H1 (cell line): ENCODE results near the gene FKTN.

Experiments
- BCL11A ChIP-seq, 2 experiments: IDR thresholded peaks; one replicate each; pipeline ENCODE4 v1.6.1; 2011; ENCODE audit warnings: low read depth in 2 of 2, low read length in 2 of 2, mild to moderate bottlenecking in 2 of 2
- EZH2 ChIP-seq: fragments of 200-600 bp; sonication (generic); IDR thresholded peaks from 2 replicates; pipeline ENCODE4 v1.7.1; 2012; ENCODE audit warnings: low read depth, mild to moderate bottlenecking, moderate library complexity, low read length, inconsistent platforms; ENCODE audit not compliant: severe bottlenecking
- GABPA ChIP-seq: IDR thresholded peaks from 2 replicates; pipeline ENCODE4 v1.6.1; 2011; ENCODE audit warnings: mild to moderate bottlenecking, low read length, moderate library complexity, borderline replicate concordance; ENCODE audit not compliant: insufficient read depth
- HDAC2 ChIP-seq, 2 experiments: fragments of 300-600 bp in 1 of 2; sonication (generic) in 1 of 2; IDR thresholded peaks; 2 replicates each; pipeline ENCODE4 v1.6.1; 2011 to 2012; ENCODE audit warnings: low read depth in 2 of 2, low read length in 2 of 2, mild to moderate bottlenecking in 2 of 2, moderate library complexity in 2 of 2, borderline replicate concordance in 1 of 2, inconsistent platforms in 1 of 2
- NRF1 ChIP-seq: IDR thresholded peaks from 2 replicates; pipeline ENCODE4 v1.6.1; 2011; ENCODE audit warnings: mild to moderate bottlenecking, low read depth, low read length, improper control_type of control experiment
- POLR2A ChIP-seq, 2 experiments: IDR thresholded peaks; 1 replicate in 1 of 2; 2 replicates in 1 of 2; pipeline ENCODE4 v1.6.1; 2011; ENCODE audit warnings: low read depth in 2 of 2, low read length in 2 of 2, mild to moderate bottlenecking in 2 of 2; ENCODE audit errors: control extremely low read depth in 1 of 2
- RAD21 ChIP-seq, 2 experiments: IDR thresholded peaks in 1 of 2; conservative IDR thresholded peaks in 1 of 2; 2 replicates each; pipeline ENCODE4 v1.6.1; 2011; ENCODE audit warnings: low read depth in 2 of 2, low read length in 2 of 2, improper control_type of control experiment in 1 of 2, inconsistent platforms in 1 of 2, mild to moderate bottlenecking in 1 of 2, moderate library complexity in 1 of 2
- RXRA ChIP-seq: IDR thresholded peaks from 2 replicates; pipeline ENCODE4 v1.6.1; 2011; ENCODE audit warnings: low read depth, mild to moderate bottlenecking, low read length, moderate library complexity; ENCODE audit not compliant: insufficient read depth
- TAF1 ChIP-seq: IDR thresholded peaks from 2 replicates; pipeline ENCODE4 v1.6.1; 2011; ENCODE audit warnings: mild to moderate bottlenecking, low read depth, low read length
- TEAD4 ChIP-seq: IDR thresholded peaks from 2 replicates; pipeline ENCODE4 v1.6.1; 2012; ENCODE audit warnings: low read depth, low read length, inconsistent platforms, mixed read lengths
- USF2 ChIP-seq: IDR thresholded peaks from 2 replicates; pipeline ENCODE4 v1.6.1; 2011; ENCODE audit warnings: low read length, improper control_type of control experiment
- TF ChIP-seq, protein P1 (sequence below), 3 experiments: IDR thresholded peaks; 1 replicate in 2 of 3; 2 replicates in 1 of 3; pipeline versions ENCODE4 v1.5.1 to v1.6.1; 2011; ENCODE audit warnings: low read length in 3 of 3, mild to moderate bottlenecking in 3 of 3, inconsistent platforms in 2 of 3, low read depth in 1 of 3, moderate library complexity in 1 of 3; ENCODE audit not compliant: insufficient read depth in 1 of 3; ENCODE audit errors: control extremely low read depth in 1 of 3
- TF ChIP-seq, protein P2 (sequence below): IDR thresholded peaks from 2 replicates; pipeline ENCODE4 v1.6.1; 2012; ENCODE audit warnings: inconsistent platforms
- TF ChIP-seq, protein P3 (sequence below): IDR thresholded peaks from 2 replicates; pipeline ENCODE4 v1.6.1; 2011; ENCODE audit warnings: low read depth, mild to moderate bottlenecking, low read length; ENCODE audit not compliant: insufficient read depth

DNA sequence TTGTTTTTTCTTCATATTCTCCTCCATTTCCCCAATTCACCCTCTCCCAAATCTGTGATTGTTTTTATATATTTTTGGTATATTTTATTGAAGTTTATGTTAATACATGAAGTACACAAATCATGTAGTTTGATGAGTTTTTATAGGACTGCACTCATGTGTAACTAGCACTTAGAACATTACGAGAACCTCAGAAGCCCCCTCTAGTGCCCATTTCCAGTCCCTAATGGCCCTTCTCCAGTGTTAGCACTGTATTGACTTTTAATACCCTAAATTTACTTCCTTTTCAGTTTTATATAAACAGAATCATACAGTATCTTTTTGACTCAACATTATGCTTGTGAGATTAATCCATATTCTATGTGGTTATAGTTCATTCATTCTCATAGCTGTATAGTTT is 18.5 kb upstream of the FKTN start:
- TF ChIP-seq TAF1 (no peak), GABPA (no peak), POLR2A (IDR thresholded peaks at IDR 0.05; ENCODE audit: control extremely low read depth in 1 of 2, low read depth in 2 of 2, low read length in 2 of 2) (no peak), EZH2 (no peak), RAD21 (IDR thresholded peaks at IDR 0.05 in 1 of 2, conservative IDR thresholded peaks at IDR 0.05 in 1 of 2; ENCODE audit: low read depth in 2 of 2, low read length in 2 of 2) (no peak; a peak in 1 of 4 replicates), TEAD4 (no peak), USF2 (no peak), RXRA (no peak), BCL11A (IDR thresholded peaks at IDR 0.05; ENCODE audit: low read depth in 2 of 2, low read length in 2 of 2) (no peak), HDAC2 (IDR thresholded peaks at IDR 0.05; ENCODE audit: borderline replicate concordance in 1 of 2, low read depth in 2 of 2, low read length in 2 of 2) (no peak), NRF1 (no peak)
- TF ChIP-seq, protein P1, sequence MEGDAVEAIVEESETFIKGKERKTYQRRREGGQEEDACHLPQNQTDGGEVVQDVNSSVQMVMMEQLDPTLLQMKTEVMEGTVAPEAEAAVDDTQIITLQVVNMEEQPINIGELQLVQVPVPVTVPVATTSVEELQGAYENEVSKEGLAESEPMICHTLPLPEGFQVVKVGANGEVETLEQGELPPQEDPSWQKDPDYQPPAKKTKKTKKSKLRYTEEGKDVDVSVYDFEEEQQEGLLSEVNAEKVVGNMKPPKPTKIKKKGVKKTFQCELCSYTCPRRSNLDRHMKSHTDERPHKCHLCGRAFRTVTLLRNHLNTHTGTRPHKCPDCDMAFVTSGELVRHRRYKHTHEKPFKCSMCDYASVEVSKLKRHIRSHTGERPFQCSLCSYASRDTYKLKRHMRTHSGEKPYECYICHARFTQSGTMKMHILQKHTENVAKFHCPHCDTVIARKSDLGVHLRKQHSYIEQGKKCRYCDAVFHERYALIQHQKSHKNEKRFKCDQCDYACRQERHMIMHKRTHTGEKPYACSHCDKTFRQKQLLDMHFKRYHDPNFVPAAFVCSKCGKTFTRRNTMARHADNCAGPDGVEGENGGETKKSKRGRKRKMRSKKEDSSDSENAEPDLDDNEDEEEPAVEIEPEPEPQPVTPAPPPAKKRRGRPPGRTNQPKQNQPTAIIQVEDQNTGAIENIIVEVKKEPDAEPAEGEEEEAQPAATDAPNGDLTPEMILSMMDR (IDR thresholded peaks at IDR 0.05; ENCODE audit: control extremely low read depth in 1 of 3, insufficient read depth in 1 of 3, low read depth in 1 of 3, low read length in 3 of 3), result peak in 2 of 3 experiments; percentile 34 to 37; a peak in 3 of 4 replicates
- TF ChIP-seq, protein P2, sequence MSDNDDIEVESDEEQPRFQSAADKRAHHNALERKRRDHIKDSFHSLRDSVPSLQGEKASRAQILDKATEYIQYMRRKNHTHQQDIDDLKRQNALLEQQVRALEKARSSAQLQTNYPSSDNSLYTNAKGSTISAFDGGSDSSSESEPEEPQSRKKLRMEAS, result no peak
- TF ChIP-seq, protein P3, sequence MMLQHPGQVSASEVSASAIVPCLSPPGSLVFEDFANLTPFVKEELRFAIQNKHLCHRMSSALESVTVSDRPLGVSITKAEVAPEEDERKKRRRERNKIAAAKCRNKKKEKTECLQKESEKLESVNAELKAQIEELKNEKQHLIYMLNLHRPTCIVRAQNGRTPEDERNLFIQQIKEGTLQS, result no peak
